Aorta (tissue), 5 donors: ENCODE data around the gene HS6ST2. TPM values are rescaled to one million over a fixed set of nuclear protein-coding genes. Genes with fewer than 3 reads are reported as not detected.
A peak's percentile ranks its signal among the peaks of the same experiment; 100 is the strongest.

Source experiments
- ATAC-seq: fragments of 200-7000 bp; cut with Tn5 transposase; one replicate; pipeline ENCODE4 v1.9.1; 2022; ENCODE audit warnings: moderate library complexity; ENCODE audit not compliant: low FRiP score
- DNase-seq, 2 donors: peaks; one replicate each; pipeline ENCODE4 v3.0.0-alpha.2; 2020
- H3K27ac ChIP-seq, 2 donors: one replicate each; pipeline ENCODE4 v1.5.1; 2013; ENCODE audit warnings: low read length in 2 of 2, mild to moderate bottlenecking in 2 of 2, moderate library complexity in 2 of 2, control low read depth in 1 of 2, inconsistent platforms in 1 of 2, low read depth in 1 of 2
- H3K27me3 ChIP-seq, 2 donors: one replicate each; pipeline ENCODE4 v1.6.1; 2013; ENCODE audit warnings: control low read depth in 1 of 2, low read length in 1 of 2, mild to moderate bottlenecking in 1 of 2, moderate library complexity in 1 of 2; ENCODE audit not compliant: insufficient read depth in 2 of 2, control insufficient read depth in 1 of 2
- H3K36me3 ChIP-seq, 2 donors: one replicate each; pipeline ENCODE4 v1.6.1; 2013; ENCODE audit warnings: control low read depth in 1 of 2, low read length in 1 of 2, mild to moderate bottlenecking in 1 of 2; ENCODE audit not compliant: insufficient read depth in 2 of 2, control insufficient read depth in 1 of 2
- H3K4me1 ChIP-seq, 2 donors: one replicate each; pipeline ENCODE4 v1.6.1; 2013; ENCODE audit warnings: low read length in 2 of 2, control low read depth in 1 of 2, mild to moderate bottlenecking in 1 of 2, moderate library complexity in 1 of 2; ENCODE audit not compliant: insufficient read depth in 2 of 2, control insufficient read depth in 1 of 2
- H3K4me3 ChIP-seq, 2 donors: one replicate each; pipeline ENCODE4 v1.5.1; 2013; ENCODE audit warnings: low read length in 2 of 2, control low read depth in 1 of 2, mild to moderate bottlenecking in 1 of 2
- H3K9me3 ChIP-seq: one replicate; pipeline ENCODE4 v1.6.1; 2013; ENCODE audit warnings: mild to moderate bottlenecking, low read length; ENCODE audit not compliant: control insufficient read depth
- WGBS, 2 donors: extraction: QIAGEN DNeasy Blood & Tissue Kit; methylation state at CpG; one replicate each; pipeline ENCODE4 v1.1.7; 2013; 5-methylcytosine and 5-hydroxymethylcytosine counted together
- intact Hi-C, 2 donors: fragments of 100-400 bp; cut with DNase I; formaldehyde crosslinking; loops; one replicate each; pipeline versions ENCODE4 v1.14.2 to v1.15.0; 2022
- long read RNA-seq, 2 donors: library from polyadenylated mRNA; unstranded; transcript quantifications; one replicate each; pipeline ENCODE4 v2.0.0, GENCODE V29; 2020 to 2021
- polyA plus RNA-seq, 2 donors: library from polyadenylated mRNA; stranded (reverse); fragments of 200-250 nt; gene quantifications; one replicate each; pipeline ENCODE4 v1.2.3, GENCODE V29; 2013
- total RNA-seq, 2 donors: library from RNA; stranded (reverse); fragmentation: NEBNext Ultra II Directional; extraction: Animal tissue kit (Norgen Biotek cat#: 25700); gene quantifications; one replicate each; pipeline ENCODE4 v1.2.1, GENCODE V29; 2021
- donor health status: healthy with polysubstance abuse.
- donor health status: Bipolar disorder and iron deficiency.
- donor health status: DM: no; HTN: no; CAD: no.
- donor health status: DM: no; HTN: no; CAD: no.
- donor health status: DM: yes; HTN: yes; CAD: no.

The HS6ST2 gene
- under 1 TPM; 0.06 to 0.09 TPM for total RNA-seq
- polyA plus RNA-seq = not detected
- long read RNA-seq, donor 1 = 0 reads
- long read RNA-seq, donor 2 = 0 reads

GRCh38 chrX:132958091-132958703 lies at the start of gene HS6ST2:
Gene HS6ST2 (minus strand): TSS chrX:132958629.
- Histone ChIP-seq H3K36me3 (no peaks in the 10 kb centered on the region), H3K27me3 (no peaks in the 10 kb centered on the region), H3K27ac (no peak within 1 kb of the TSS), H3K9me3 (no peaks in the 10 kb centered on the region), H3K4me3 (peak within 1 kb of the TSS; percentile 32 to 60), H3K4me1 (no peaks in the 10 kb centered on the region)
- DNase-seq (peak in 1 of 2 donors; percentile 76), ATAC-seq (peak; percentile 17)
- intact Hi-C loops = no loop called here
- WGBS, 2 donors = 2 to 39% methylated on average over 56 to 63 of the region's 63 CpGs

- Histone ChIP-seq H3K9me3 (peaks cover 1% of the 10 kb centered on the region), H3K4me1 (no peaks in the 10 kb centered on the region), H3K36me3 (no peaks in the 10 kb centered on the region), H3K27me3 (no peaks in the 10 kb centered on the region), H3K4me3 (no peak overlapping the region), H3K27ac (no peak overlapping the region)
- WGBS, 2 donors = 84 to 96% methylated on average over 3 of the region's 3 CpGs
- DNase-seq (no peak), ATAC-seq (no peak)
- intact Hi-C loops = loop anchor here in 1 of 2 donors (10.0 kb wide), 1 partner anchor 667 kb away; no protein-coding TSS in a partner anchor
These were observed 49.0 kb upstream of the HS6ST2 start for GRCh38 chrX:133007458-133007857.

GRCh38 chrX:133005616-133006015 lies 47.2 kb upstream of the HS6ST2 start:
- Histone ChIP-seq H3K9me3 (peaks cover 1% of the 10 kb centered on the region), H3K4me1 (no peaks in the 10 kb centered on the region), H3K27ac (no peak overlapping the region), H3K36me3 (no peaks in the 10 kb centered on the region), H3K4me3 (no peak overlapping the region), H3K27me3 (no peaks in the 10 kb centered on the region)
- DNase-seq (no peak), ATAC-seq (no peak)
- WGBS, 2 donors = 78 to 94% methylated on average over 1 of the region's 1 CpG
- intact Hi-C loops = loop anchor here in 1 of 2 donors (10.0 kb wide), 1 partner anchor 669 kb away; no protein-coding TSS in a partner anchor

GRCh38 chrX:133005042-133005441 lies 46.6 kb upstream of the HS6ST2 start:
- no peaks in the 10 kb centered on the region for H3K36me3 ChIP-seq
- no peaks in the 10 kb centered on the region for H3K27me3 ChIP-seq
- H3K9me3 ChIP-seq = peaks cover 1% of the 10 kb centered on the region
- DNase-seq = no peak
- H3K4me3 ChIP-seq = no peak overlapping the region
- H3K4me1 ChIP-seq = no peaks in the 10 kb centered on the region
- no peak for ATAC-seq
- WGBS, 2 donors = 19 to 24% methylated on average over 2 of the region's 2 CpGs
- intact Hi-C loops = loop anchor here in 1 of 2 donors (10.0 kb wide), 1 partner anchor 670 kb away; no protein-coding TSS in a partner anchor
- no peak overlapping the region for H3K27ac ChIP-seq

- Histone ChIP-seq H3K27me3 (no peaks in the 10 kb centered on the region), H3K36me3 (no peaks in the 10 kb centered on the region), H3K4me3 (no peak overlapping the region), H3K4me1 (no peaks in the 10 kb centered on the region), H3K9me3 (no peaks in the 10 kb centered on the region), H3K27ac (no peak overlapping the region)
- ATAC-seq = no peak
- intact Hi-C loops = no loop called here
- WGBS, 2 donors = 61 to 68% methylated on average over 1 of the region's 1 CpG
- no peak for DNase-seq
These were observed 40.8 kb upstream of the HS6ST2 start for GRCh38 chrX:132999209-132999608.

- no peak for ATAC-seq
- no peak for DNase-seq
- WGBS, 2 donors = 67 to 86% methylated on average over 2 of the region's 2 CpGs
- Histone ChIP-seq H3K27me3 (no peaks in the 10 kb centered on the region), H3K27ac (no peak overlapping the region), H3K4me1 (no peaks in the 10 kb centered on the region), H3K4me3 (no peak overlapping the region), H3K36me3 (no peaks in the 10 kb centered on the region), H3K9me3 (no peaks in the 10 kb centered on the region)
- intact Hi-C loops = no loop called here
These were observed 32.4 kb upstream of the HS6ST2 start for GRCh38 chrX:132990835-132991234.

- no peak overlapping the region for H3K4me3 ChIP-seq
- no peaks in the 10 kb centered on the region for H3K9me3 ChIP-seq
- H3K36me3 ChIP-seq = no peaks in the 10 kb centered on the region
- no peaks in the 10 kb centered on the region for H3K27me3 ChIP-seq
- intact Hi-C loops = no loop called here
- no peaks in the 10 kb centered on the region for H3K4me1 ChIP-seq
- DNase-seq = no peak
- no peak overlapping the region for H3K27ac ChIP-seq
- no peak for ATAC-seq
These were observed 28.1 kb upstream of the HS6ST2 start for GRCh38 chrX:132986556-132986955.

GRCh38 chrX:132984058-132984650 lies 25.7 kb upstream of the HS6ST2 start:
- no peak for ATAC-seq
- DNase-seq = no peak
- Histone ChIP-seq H3K27ac (no peak overlapping the region), H3K4me1 (no peaks in the 10 kb centered on the region), H3K36me3 (no peaks in the 10 kb centered on the region), H3K27me3 (no peaks in the 10 kb centered on the region), H3K4me3 (no peak overlapping the region), H3K9me3 (no peaks in the 10 kb centered on the region)
- intact Hi-C loops = no loop called here
- WGBS, 2 donors = 48 to 64% methylated on average over 7 of the region's 7 CpGs

GRCh38 chrX:132983496-132983895 lies 25.1 kb upstream of the HS6ST2 start:
- Histone ChIP-seq H3K4me3 (no peak overlapping the region), H3K27me3 (no peaks in the 10 kb centered on the region), H3K4me1 (no peaks in the 10 kb centered on the region), H3K27ac (no peak overlapping the region), H3K9me3 (no peaks in the 10 kb centered on the region), H3K36me3 (no peaks in the 10 kb centered on the region)
- ATAC-seq (no peak), DNase-seq (no peak)
- intact Hi-C loops = no loop called here
- 34 to 44% methylated on average over 2 of the region's 2 CpGs for WGBS, 2 donors
